ENCODE data around the gene MAP3K10. TPM values are rescaled to one million over a fixed set of nuclear protein-coding genes. Genes with fewer than 3 reads are reported as not detected.

Gene MAP3K10
- total and polyA plus RNA-seq, 9 of the 15 experiments (the other 6 are each of a cell fraction or from before 2014, with no cell fraction given), result 0.01 to 8.0 (median 2.7) TPM; not detected in 1

GRCh38 chr19:40228863-40229262 is 37.6 kb downstream of the MAP3K10 start:
- DNase-seq (ENCODE audit: extremely low read depth in 1 of 4, low spot score in 3 of 4) (no peak), ATAC-seq (no peak), FAIRE-seq (no peak)
- POLR2A ChIA-PET, result interaction anchor here (0.5 to 0.7 kb wide), 2 partner anchors 41 to 349 kb away, joined by 3 to 4 read pairs; no protein-coding TSS in a partner anchor
- no peaks in the 10 kb centered on the region for H3K27me3 ChIP-seq (ENCODE audit: control insufficient read depth in 2 of 2, insufficient read depth in 2 of 2, low read length in 2 of 2)
- WGBS (ENCODE audit: insufficient coverage, low coverage, missing lambda C conversion rate), result 86% methylated on average over 4 of the region's 5 CpGs
- H3K36me3 ChIP-seq (ENCODE audit: control insufficient read depth, insufficient read depth, low read length), result peaks cover 13% of the 10 kb centered on the region; the same call in 1 of the 3 replicates
- H3K4me1 ChIP-seq (replicated peaks in 1 of 2; ENCODE audit: control insufficient read depth in 2 of 2, insufficient read depth in 2 of 2, low read length in 2 of 2), result peaks cover 25 to 51% of the 10 kb centered on the region in 2 experiments
- in situ Hi-C loops (cut with MboI), result no loop called here
- no peak overlapping the region for H3K27ac ChIP-seq (ENCODE audit: extremely low read depth, low read depth, low read length)
- no peaks in the 10 kb centered on the region for H3K79me2 ChIP-seq (ENCODE audit: control insufficient read depth, insufficient read depth, low read length)
- no TSS peak for BruUV-seq (replicated peaks)
- no peak overlapping the region for H3K4me2 ChIP-seq (ENCODE audit: insufficient read depth, low read length)
- intact Hi-C loops (cut with micrococcal nuclease), result no loop called here
- H3K9ac ChIP-seq (ENCODE audit: insufficient read depth in 1 of 2, low read depth in 2 of 2, low read length in 2 of 2), result no peak overlapping the region
- H3K9me3 ChIP-seq (replicated peaks; ENCODE audit: control insufficient read depth, insufficient read depth, low read depth, low read length), result no peaks in the 10 kb centered on the region
- H4K20me1 ChIP-seq (replicated peaks; ENCODE audit: control insufficient read depth, insufficient read depth, low read length), result no peaks in the 10 kb centered on the region
- CTCF ChIA-PET (ENCODE audit: low intra/inter-chr PET ratio), result no interaction called here
- TF ChIP-seq ZNF121 (CRISPR knock-in tag; conservative IDR thresholded peaks at IDR 0.05) (no peak), THRAP3 (IDR thresholded peaks at IDR 0.05; ENCODE audit: borderline replicate concordance) (no peak), TEAD2 (tag; IDR thresholded peaks at IDR 0.05) (no peak)
- H2AFZ ChIP-seq (ENCODE audit: low read depth, low read length), result no peak overlapping the region
- H3K4me3 ChIP-seq, result no peak overlapping the region
- no peaks in the 10 kb centered on the region for H3K9me1 ChIP-seq (ENCODE audit: control insufficient read depth, insufficient read depth, low read length)

GRCh38 chr19:40229484-40229883 is 38.3 kb downstream of the MAP3K10 start:
- Histone ChIP-seq H2AFZ (ENCODE audit: low read depth, low read length) (no peak overlapping the region), H3K4me2 (ENCODE audit: insufficient read depth, low read length) (no peak overlapping the region), H3K27ac (ENCODE audit: extremely low read depth, low read depth, low read length) (no peak overlapping the region), H3K36me3 (ENCODE audit: control insufficient read depth, insufficient read depth, low read length) (peaks cover 18% of the 10 kb centered on the region; the same call in 1 of the 3 replicates), H3K9ac (ENCODE audit: insufficient read depth in 1 of 2, low read depth in 2 of 2, low read length in 2 of 2) (no peak overlapping the region), H3K9me1 (ENCODE audit: control insufficient read depth, insufficient read depth, low read length) (no peaks in the 10 kb centered on the region), H3K4me1 (replicated peaks in 1 of 2; ENCODE audit: control insufficient read depth in 2 of 2, insufficient read depth in 2 of 2, low read length in 2 of 2) (peaks cover 25 to 54% of the 10 kb centered on the region in 2 experiments), H3K9me3 (replicated peaks; ENCODE audit: control insufficient read depth, insufficient read depth, low read depth, low read length) (no peaks in the 10 kb centered on the region), H4K20me1 (replicated peaks; ENCODE audit: control insufficient read depth, insufficient read depth, low read length) (no peaks in the 10 kb centered on the region), H3K27me3 (ENCODE audit: control insufficient read depth in 2 of 2, insufficient read depth in 2 of 2, low read length in 2 of 2) (no peaks in the 10 kb centered on the region), H3K4me3 (no peak overlapping the region), H3K79me2 (ENCODE audit: control insufficient read depth, insufficient read depth, low read length) (no peaks in the 10 kb centered on the region)
- BruUV-seq (replicated peaks), result no TSS peak
- DNase-seq (ENCODE audit: extremely low read depth in 1 of 4, low spot score in 3 of 4) (peak in 1 of 4 experiments; percentile 37), FAIRE-seq (peak; percentile 84), ATAC-seq (no peak)
- CTCF ChIA-PET (ENCODE audit: low intra/inter-chr PET ratio), result no interaction called here
- POLR2A ChIA-PET, result interaction anchor here (0.5 to 1.7 kb wide), 3 partner anchors 10 to 349 kb away, joined by 3 to 5 read pairs (median 4); no protein-coding TSS in a partner anchor
- 10% methylated on average over 3 of the region's 3 CpGs for WGBS (ENCODE audit: insufficient coverage, low coverage, missing lambda C conversion rate)
- in situ Hi-C loops (cut with MboI) (no loop called here), intact Hi-C loops (cut with micrococcal nuclease) (no loop called here)
- TF ChIP-seq ZNF408 (CRISPR knock-in tag; IDR thresholded peaks at IDR 0.05; ENCODE audit: low read depth), result no peak
- TF ChIP-seq ZNF239 (CRISPR knock-in tag; IDR thresholded peaks at IDR 0.05), result no peak
- TF ChIP-seq SUPT5H (IDR thresholded peaks at IDR 0.05), result peak; percentile 21
- no peak for TF ChIP-seq ZBTB8A (IDR thresholded peaks at IDR 0.05; ENCODE audit: partially characterized antibody)
- TF ChIP-seq ZC3H11A (IDR thresholded peaks at IDR 0.05; ENCODE audit: low read depth, low read length), result no peak
- no peak for TF ChIP-seq ZNF263 (CRISPR knock-in tag; IDR thresholded peaks at IDR 0.05; ENCODE audit: borderline replicate concordance)
- no peak for TF ChIP-seq ZNF766 (CRISPR knock-in tag; conservative IDR thresholded peaks at IDR 0.05)
- TF ChIP-seq MIER1 (IDR thresholded peaks at IDR 0.05; ENCODE audit: low read depth), result no peak
- TF ChIP-seq ZNF589 (CRISPR knock-in tag; IDR thresholded peaks at IDR 0.05; ENCODE audit: low read depth), result no peak
- TF ChIP-seq SMARCA5 (IDR thresholded peaks at IDR 0.05), result no peak
- no peak for TF ChIP-seq ZBTB12 (CRISPR knock-in tag; IDR thresholded peaks at IDR 0.05)
- no peak for TF ChIP-seq ZNF586 (CRISPR knock-in tag; conservative IDR thresholded peaks at IDR 0.05)
- TF ChIP-seq L3MBTL2 (IDR thresholded peaks at IDR 0.05), result no peak
- TF ChIP-seq NCOR1 (IDR thresholded peaks at IDR 0.05), result peak; percentile 37; the same call in 1 of the 2 replicates
- TF ChIP-seq TBL1XR1 (IDR thresholded peaks at IDR 0.05; ENCODE audit: low read length in 2 of 2), result no peak
- TF ChIP-seq ELF4 (CRISPR knock-in tag; IDR thresholded peaks at IDR 0.05), result no peak
- no peak for TF ChIP-seq SETDB1 (IDR thresholded peaks at IDR 0.05; ENCODE audit: low read length)

All from K562 (cell line).